ENCODE results near the gene LARGE2. TPM values are rescaled to one million over a fixed set of nuclear protein-coding genes. Genes with fewer than 3 reads are reported as not detected.

Gene LARGE2
- polyA plus RNA-seq, 1 donor from 2014 or later, result not detected

DNA sequence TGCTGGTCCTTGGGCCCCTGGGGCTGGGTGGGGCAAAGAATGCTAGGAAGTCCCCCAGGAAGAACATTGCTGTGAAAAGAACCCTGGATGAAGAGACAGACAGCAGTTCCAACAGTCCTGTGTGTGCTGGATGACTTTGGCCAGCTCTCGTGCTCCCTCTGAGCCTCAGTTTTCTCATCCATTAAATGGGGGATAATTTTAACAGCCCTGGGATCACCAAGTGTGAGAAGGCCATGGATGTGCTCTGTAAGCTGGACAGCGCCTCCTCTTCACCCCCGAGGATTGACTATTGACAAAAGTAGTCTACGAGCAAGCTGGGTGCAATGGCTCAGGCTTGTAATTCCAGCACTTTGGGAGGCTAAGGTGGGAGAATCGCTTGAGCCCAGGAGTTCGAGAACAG, 2.5 kb downstream of the LARGE2 start:
- H3K36me3 ChIP-seq (ENCODE audit: insufficient read depth, low read length), result no peaks in the 10 kb centered on the region
- no peak overlapping the region for H3K4me2 ChIP-seq (ENCODE audit: low read length)
- H2AFZ ChIP-seq (ENCODE audit: low read depth, low read length), result no peak overlapping the region
- H3K9me3 ChIP-seq (ENCODE audit: low read length), result no peaks in the 10 kb centered on the region
- H3K27me3 ChIP-seq (ENCODE audit: insufficient read depth, low read depth, low read length), result peaks cover 33% of the 10 kb centered on the region
- no peak overlapping the region for H3K9ac ChIP-seq (ENCODE audit: low read length)
- no peaks in the 10 kb centered on the region for H3K9me2 ChIP-seq (ENCODE audit: insufficient read depth, low read length)
- no peaks in the 10 kb centered on the region for H3K79me2 ChIP-seq (replicated peaks; ENCODE audit: insufficient read depth, low read length)
- no peaks in the 10 kb centered on the region for H3F3A ChIP-seq (ENCODE audit: insufficient read depth, low read length, poor library complexity, severe bottlenecking)
- no peak overlapping the region for H3K4me3 ChIP-seq (ENCODE audit: low read length)
- no peak overlapping the region for H3K27ac ChIP-seq (ENCODE audit: low read length)
- TF ChIP-seq RAD21 (conservative IDR thresholded peaks at IDR 0.05), result no peak
- TF ChIP-seq, protein P1, sequence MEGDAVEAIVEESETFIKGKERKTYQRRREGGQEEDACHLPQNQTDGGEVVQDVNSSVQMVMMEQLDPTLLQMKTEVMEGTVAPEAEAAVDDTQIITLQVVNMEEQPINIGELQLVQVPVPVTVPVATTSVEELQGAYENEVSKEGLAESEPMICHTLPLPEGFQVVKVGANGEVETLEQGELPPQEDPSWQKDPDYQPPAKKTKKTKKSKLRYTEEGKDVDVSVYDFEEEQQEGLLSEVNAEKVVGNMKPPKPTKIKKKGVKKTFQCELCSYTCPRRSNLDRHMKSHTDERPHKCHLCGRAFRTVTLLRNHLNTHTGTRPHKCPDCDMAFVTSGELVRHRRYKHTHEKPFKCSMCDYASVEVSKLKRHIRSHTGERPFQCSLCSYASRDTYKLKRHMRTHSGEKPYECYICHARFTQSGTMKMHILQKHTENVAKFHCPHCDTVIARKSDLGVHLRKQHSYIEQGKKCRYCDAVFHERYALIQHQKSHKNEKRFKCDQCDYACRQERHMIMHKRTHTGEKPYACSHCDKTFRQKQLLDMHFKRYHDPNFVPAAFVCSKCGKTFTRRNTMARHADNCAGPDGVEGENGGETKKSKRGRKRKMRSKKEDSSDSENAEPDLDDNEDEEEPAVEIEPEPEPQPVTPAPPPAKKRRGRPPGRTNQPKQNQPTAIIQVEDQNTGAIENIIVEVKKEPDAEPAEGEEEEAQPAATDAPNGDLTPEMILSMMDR (IDR thresholded peaks at IDR 0.05; ENCODE audit: poor library complexity, severe bottlenecking), result no peak
- TF ChIP-seq POLR2AphosphoS5 (IDR thresholded peaks at IDR 0.05), result no peak
- no peaks in the 10 kb centered on the region for H4K20me1 ChIP-seq (ENCODE audit: insufficient read depth)

DNA sequence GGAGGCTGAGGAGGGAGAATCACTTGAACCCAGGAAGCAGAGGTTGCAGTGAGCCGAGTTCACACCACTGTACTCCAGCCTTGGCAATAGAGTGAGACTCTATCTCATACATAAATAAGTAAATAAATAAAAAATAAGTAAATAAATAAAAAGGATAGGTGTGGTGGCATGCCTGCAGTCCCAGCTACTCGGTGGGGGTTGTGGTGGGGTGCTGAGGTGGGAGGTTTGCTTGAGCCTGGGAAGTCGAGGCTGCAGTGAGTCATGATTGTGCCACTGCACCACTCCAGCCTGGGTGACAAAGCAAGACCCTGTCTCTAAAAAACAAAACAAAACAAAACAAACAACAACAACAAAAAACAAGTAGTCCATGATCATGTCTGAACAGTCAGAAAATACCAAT, 3.1 kb downstream of the LARGE2 start:
- H3K9me3 ChIP-seq (ENCODE audit: low read length), result no peaks in the 10 kb centered on the region
- H3K4me3 ChIP-seq (ENCODE audit: low read length), result no peak overlapping the region
- no peaks in the 10 kb centered on the region for H4K20me1 ChIP-seq (ENCODE audit: insufficient read depth)
- no peak overlapping the region for H3K27ac ChIP-seq (ENCODE audit: low read length)
- H3K36me3 ChIP-seq (ENCODE audit: insufficient read depth, low read length), result no peaks in the 10 kb centered on the region
- peaks cover 33% of the 10 kb centered on the region for H3K27me3 ChIP-seq (ENCODE audit: insufficient read depth, low read depth, low read length)
- H3K9ac ChIP-seq (ENCODE audit: low read length), result no peak overlapping the region
- no peaks in the 10 kb centered on the region for H3K79me2 ChIP-seq (replicated peaks; ENCODE audit: insufficient read depth, low read length)
- TF ChIP-seq SMC3 (conservative IDR thresholded peaks at IDR 0.05; ENCODE audit: poor library complexity), result no peak
- no peaks in the 10 kb centered on the region for H3F3A ChIP-seq (ENCODE audit: insufficient read depth, low read length, poor library complexity, severe bottlenecking)
- H3K9me2 ChIP-seq (ENCODE audit: insufficient read depth, low read length), result no peaks in the 10 kb centered on the region
- no peak overlapping the region for H2AFZ ChIP-seq (ENCODE audit: low read depth, low read length)
- no peak overlapping the region for H3K4me2 ChIP-seq (ENCODE audit: low read length)

DNA sequence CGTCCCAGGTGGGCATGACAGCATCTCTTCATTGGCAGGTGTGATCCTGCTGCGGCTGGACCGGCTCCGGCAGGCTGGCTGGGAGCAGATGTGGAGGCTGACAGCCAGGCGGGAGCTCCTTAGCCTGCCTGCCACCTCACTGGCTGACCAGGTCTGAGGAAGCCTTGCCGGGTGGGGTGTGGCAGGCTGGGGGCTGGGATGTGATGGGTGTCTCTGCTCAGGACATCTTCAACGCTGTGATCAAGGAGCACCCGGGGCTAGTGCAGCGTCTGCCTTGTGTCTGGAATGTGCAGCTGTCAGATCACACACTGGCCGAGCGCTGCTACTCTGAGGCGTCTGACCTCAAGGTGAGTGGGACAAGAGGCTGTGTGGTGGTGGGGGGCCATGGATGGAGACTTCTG, 3.5 kb downstream of the LARGE2 start:
- no peak overlapping the region for H3K9ac ChIP-seq (ENCODE audit: low read length)
- TF ChIP-seq SMC3 (conservative IDR thresholded peaks at IDR 0.05; ENCODE audit: poor library complexity) (no peak), EP300 (conservative IDR thresholded peaks at IDR 0.05; ENCODE audit: poor library complexity, severe bottlenecking) (no peak), EZH2 (IDR thresholded peaks at IDR 0.05; ENCODE audit: borderline replicate concordance, insufficient read depth, low read length, poor library complexity, severe bottlenecking) (no peak), POLR2AphosphoS5 (IDR thresholded peaks at IDR 0.05) (no peak)
- no peaks in the 10 kb centered on the region for H3F3A ChIP-seq (ENCODE audit: insufficient read depth, low read length, poor library complexity, severe bottlenecking)
- no peaks in the 10 kb centered on the region for H3K79me2 ChIP-seq (replicated peaks; ENCODE audit: insufficient read depth, low read length)
- no peak overlapping the region for H3K4me2 ChIP-seq (ENCODE audit: low read length)
- H3K9me2 ChIP-seq (ENCODE audit: insufficient read depth, low read length), result no peaks in the 10 kb centered on the region
- no peaks in the 10 kb centered on the region for H4K20me1 ChIP-seq (ENCODE audit: insufficient read depth)
- H3K27ac ChIP-seq (ENCODE audit: low read length), result no peak overlapping the region
- H3K4me3 ChIP-seq (ENCODE audit: low read length), result no peak overlapping the region
- H3K9me3 ChIP-seq (ENCODE audit: low read length), result no peaks in the 10 kb centered on the region
- no peak overlapping the region for H2AFZ ChIP-seq (ENCODE audit: low read depth, low read length)
- no peaks in the 10 kb centered on the region for H3K36me3 ChIP-seq (ENCODE audit: insufficient read depth, low read length)
- H3K27me3 ChIP-seq (ENCODE audit: insufficient read depth, low read depth, low read length), result peaks cover 30% of the 10 kb centered on the region

DNA sequence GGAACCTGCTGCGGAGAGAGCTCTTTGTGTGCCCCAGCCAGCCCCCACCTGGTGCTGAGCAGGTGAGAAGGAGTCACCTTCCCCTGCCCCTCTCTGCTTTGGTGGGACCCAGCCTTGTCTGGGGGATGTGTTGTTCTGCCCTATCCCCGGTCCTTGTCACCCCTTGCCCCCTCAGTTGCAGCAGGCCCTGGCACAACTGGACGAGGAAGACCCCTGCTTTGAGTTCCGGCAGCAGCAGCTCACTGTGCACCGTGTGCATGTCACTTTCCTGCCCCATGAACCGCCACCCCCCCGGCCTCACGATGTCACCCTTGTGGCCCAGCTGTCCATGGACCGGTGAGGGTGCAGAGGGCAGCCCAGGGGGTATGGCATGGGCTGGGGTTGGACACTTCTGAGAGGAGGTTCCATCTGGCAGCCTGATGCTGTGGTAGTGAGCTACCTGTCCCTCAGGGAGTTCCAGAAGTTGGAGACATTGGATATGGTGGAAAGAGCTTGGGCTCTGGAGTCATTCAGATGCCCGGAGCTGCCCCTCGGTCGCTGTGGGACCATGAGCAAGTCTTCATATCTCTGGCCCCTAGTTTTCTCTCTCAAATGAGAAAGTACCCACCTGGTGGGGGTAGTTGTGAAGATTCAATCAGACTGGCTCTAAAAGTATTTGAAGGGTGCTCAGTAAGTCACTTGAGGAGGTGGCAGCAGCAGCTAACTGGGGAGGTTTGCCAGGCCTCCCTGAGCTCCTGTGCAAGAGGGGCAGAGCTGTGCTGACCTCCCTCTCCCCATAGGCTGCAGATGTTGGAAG, 4.3 kb downstream of the LARGE2 start:
- Histone ChIP-seq H3K9me3 (ENCODE audit: low read length) (no peaks in the 10 kb centered on the region), H3K27ac (ENCODE audit: low read length) (no peak overlapping the region), H3K9ac (ENCODE audit: low read length) (no peak overlapping the region), H3K27me3 (ENCODE audit: insufficient read depth, low read depth, low read length) (peaks cover 22% of the 10 kb centered on the region), H3K79me2 (replicated peaks; ENCODE audit: insufficient read depth, low read length) (no peaks in the 10 kb centered on the region), H3F3A (ENCODE audit: insufficient read depth, low read length, poor library complexity, severe bottlenecking) (no peaks in the 10 kb centered on the region), H3K36me3 (ENCODE audit: insufficient read depth, low read length) (peaks cover 2% of the 10 kb centered on the region), H3K9me2 (ENCODE audit: insufficient read depth, low read length) (no peaks in the 10 kb centered on the region), H3K4me3 (ENCODE audit: low read length) (no peak overlapping the region), H2AFZ (ENCODE audit: low read depth, low read length) (no peak overlapping the region), H4K20me1 (ENCODE audit: insufficient read depth) (no peaks in the 10 kb centered on the region), H3K4me2 (ENCODE audit: low read length) (no peak overlapping the region)
- no peak for TF ChIP-seq EP300 (conservative IDR thresholded peaks at IDR 0.05; ENCODE audit: poor library complexity, severe bottlenecking)
- TF ChIP-seq MXI1 (conservative IDR thresholded peaks at IDR 0.05; ENCODE audit: poor library complexity, severe bottlenecking), result no peak
- TF ChIP-seq TAF1 (IDR thresholded peaks at IDR 0.05; ENCODE audit: low read depth), result no peak
- TF ChIP-seq POLR2AphosphoS5 (IDR thresholded peaks at IDR 0.05), result no peak

Data from neural cell (in vitro differentiated cells).